Activated naive CD8-positive, alpha-beta T cell treated with anti-CD3 and anti-CD28 coated beads, Interleukin-2, amount 10 ng/mL, durations not matched to agents 7 days and 5 days (primary cell): Measurements from ENCODE around the gene M1AP. TPM values are rescaled to one million over a fixed set of nuclear protein-coding genes. Genes with fewer than 3 reads are reported as not detected.
A peak's percentile ranks its signal among the peaks of the same experiment; 100 is the strongest.
"Not testable (repeated sequence)": the region's sequence is repeated elsewhere in the genome, so short reads cannot be mapped to it uniquely, and the experiment has no call there.

ENCODE experiments used
- ATAC-seq: fragments of 150-1000 bp; cut with Tn5 transposase; one replicate; pipeline ENCODE4 v1.10.0; 2021; ENCODE audit warnings: low read depth, moderate library complexity
- POLR2A ChIA-PET: fragments of 350-600 bp; sonication (Branson Sonifier 250); formaldehyde crosslinking; loops from one replicate; lab custom pipeline; 2021; ENCODE audit warnings: antibody characterized with exemption; lab: Charles Lee
- DNase-seq: peaks from one replicate; pipeline ENCODE4 v3.0.0; 2021
- H3K27ac Mint-ChIP-seq: one replicate; pipeline ENCODE4 v1.8.0; 2022; ENCODE audit warnings: mild to moderate bottlenecking, mixed read lengths
- H3K27me3 Mint-ChIP-seq: one replicate; pipeline ENCODE4 v1.8.0; 2022; ENCODE audit warnings: mild to moderate bottlenecking, moderate library complexity, mixed read lengths
- H3K36me3 Mint-ChIP-seq: one replicate; pipeline ENCODE4 v1.8.0; 2021; ENCODE audit warnings: mild to moderate bottlenecking, mixed read lengths
- H3K4me1 Mint-ChIP-seq: one replicate; pipeline ENCODE4 v1.8.0; 2021; ENCODE audit warnings: mixed read lengths
- H3K4me3 Mint-ChIP-seq: one replicate; pipeline ENCODE4 v1.8.0; 2022; ENCODE audit warnings: mild to moderate bottlenecking, moderate library complexity, mixed read lengths
- H3K9me3 Mint-ChIP-seq: one replicate; pipeline ENCODE4 v1.8.0; 2021; ENCODE audit warnings: mixed read lengths
- total RNA-seq, 2 experiments: library from RNA; stranded (reverse); gene quantifications; one replicate each; pipeline ENCODE4 v1.2.3, GENCODE V29; 2021

Gene M1AP
- total RNA-seq, 2 experiments from 2014 or later: not detected

DNA sequence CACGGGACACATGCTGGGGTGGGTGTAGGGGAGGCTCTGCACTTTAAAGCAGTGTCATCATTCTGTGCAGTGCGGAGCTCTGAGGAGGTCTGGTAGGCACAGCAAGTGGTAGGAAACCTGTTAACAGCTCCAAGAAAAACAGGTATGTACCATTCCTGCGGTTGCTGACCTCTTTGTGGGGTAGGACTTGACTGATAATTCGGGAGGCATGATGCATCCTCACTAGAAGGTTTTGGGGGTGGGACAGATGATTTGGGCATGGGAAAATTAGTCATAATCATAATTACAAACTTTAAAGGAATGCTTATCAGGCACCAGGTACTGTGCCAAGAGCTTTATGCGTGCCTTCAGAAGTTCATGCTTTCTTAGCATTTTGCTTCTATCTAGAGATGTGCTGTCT, 83.9 kb downstream of the M1AP start:
- DNase-seq (no peak), ATAC-seq (no peak)
- H3K36me3 Mint-ChIP-seq: no peaks in the 10 kb centered on the region
- H3K27ac Mint-ChIP-seq: no peak overlapping the region
- peaks cover 35% of the 10 kb centered on the region for H3K4me1 Mint-ChIP-seq
- H3K9me3 Mint-ChIP-seq: no peaks in the 10 kb centered on the region
- H3K4me3 Mint-ChIP-seq: no peak overlapping the region
- peaks cover 7% of the 10 kb centered on the region for H3K27me3 Mint-ChIP-seq
- POLR2A ChIA-PET: no interaction called here

DNA sequence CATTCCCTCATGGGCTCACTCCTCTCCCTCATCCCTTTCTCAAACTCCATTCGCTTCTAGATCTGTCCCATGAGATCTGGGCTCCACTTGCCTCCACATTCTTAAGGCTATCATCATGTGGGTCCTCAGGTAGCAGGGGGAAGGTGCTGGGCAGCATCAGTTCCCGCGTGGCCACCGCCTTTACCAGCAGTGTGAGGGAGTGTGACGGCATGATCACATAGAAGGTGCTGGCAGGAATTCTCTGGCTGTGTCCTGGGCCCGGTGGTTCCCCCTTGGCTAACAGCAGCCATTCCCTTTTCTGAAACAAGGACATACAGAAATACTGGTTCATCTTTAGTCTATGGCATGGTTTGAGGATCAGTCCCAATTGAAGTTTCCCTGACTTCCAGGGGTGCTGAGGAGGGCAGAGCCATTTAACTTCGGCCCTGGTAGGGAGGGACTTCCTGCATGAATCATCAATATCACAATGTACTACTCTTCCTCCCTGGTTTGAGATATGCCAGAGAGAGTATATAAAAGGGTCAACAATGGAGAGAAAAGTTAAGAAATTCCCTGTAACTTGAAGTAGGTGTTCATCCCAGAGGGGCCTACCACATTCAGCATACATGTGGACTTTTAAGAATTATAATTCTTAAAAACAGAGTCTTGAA, 85.9 kb downstream of the M1AP start:
- Mint-ChIP-seq H3K36me3 (peaks cover 3% of the 10 kb centered on the region), H3K27me3 (peaks cover 7% of the 10 kb centered on the region), H3K4me1 (peaks cover 24% of the 10 kb centered on the region), H3K4me3 (no peak overlapping the region), H3K27ac (no peak overlapping the region), H3K9me3 (no peaks in the 10 kb centered on the region)
- ATAC-seq (no peak), DNase-seq (no peak)
- POLR2A ChIA-PET: no interaction called here

DNA sequence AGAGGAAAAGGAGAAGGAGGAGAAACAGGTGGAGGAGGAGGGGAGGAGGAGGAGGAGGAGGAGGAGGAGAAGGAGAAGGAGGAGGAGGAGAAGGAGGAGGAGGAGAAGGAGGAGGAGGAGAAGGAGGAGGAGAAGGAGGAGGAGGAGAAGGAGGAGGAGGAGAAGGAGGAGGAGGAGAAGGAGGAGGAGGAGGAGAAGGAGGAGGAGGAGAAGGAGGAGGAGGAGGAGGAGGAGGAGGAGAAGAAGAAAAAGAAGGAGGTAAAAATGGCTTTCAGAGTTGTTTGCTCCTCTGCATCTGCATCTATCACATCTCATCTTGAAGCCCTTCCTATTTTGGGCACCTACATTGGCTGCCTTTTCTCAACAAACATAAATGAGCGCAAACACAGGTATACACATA, 87.1 kb downstream of the M1AP start:
- DNase-seq, H3K27ac Mint-ChIP-seq, H3K27me3 Mint-ChIP-seq, H3K4me3 Mint-ChIP-seq, ATAC-seq, POLR2A ChIA-PET, H3K9me3 Mint-ChIP-seq: not testable (repeated sequence)
- H3K4me1 Mint-ChIP-seq: peaks cover 20% of the 10 kb centered on the region
- H3K36me3 Mint-ChIP-seq: peaks cover 10% of the 10 kb centered on the region

GRCh38 chr2:74560591-74560990, 87.5 kb downstream of the M1AP start:
- Mint-ChIP-seq H3K36me3 (peaks cover 10% of the 10 kb centered on the region), H3K27ac (no peak overlapping the region), H3K4me3 (no peak overlapping the region), H3K4me1 (peaks cover 18% of the 10 kb centered on the region), H3K9me3 (no peaks in the 10 kb centered on the region), H3K27me3 (peaks cover 7% of the 10 kb centered on the region)
- POLR2A ChIA-PET: no interaction called here
- no peak for ATAC-seq
- DNase-seq: no peak

- Mint-ChIP-seq H3K27me3 (peaks cover 7% of the 10 kb centered on the region), H3K27ac (no peak overlapping the region), H3K4me1 (peaks cover 18% of the 10 kb centered on the region), H3K4me3 (no peak overlapping the region), H3K36me3 (peaks cover 10% of the 10 kb centered on the region), H3K9me3 (no peaks in the 10 kb centered on the region)
- POLR2A ChIA-PET: no interaction called here
- no peak for ATAC-seq
- no peak for DNase-seq
These were observed 88.2 kb downstream of the M1AP start for GRCh38 chr2:74559912-74560311.

- H3K27me3 Mint-ChIP-seq: peaks cover 7% of the 10 kb centered on the region
- H3K9me3 Mint-ChIP-seq: no peaks in the 10 kb centered on the region
- DNase-seq: no peak
- H3K36me3 Mint-ChIP-seq: peaks cover 10% of the 10 kb centered on the region
- no peak for ATAC-seq
- H3K4me3 Mint-ChIP-seq: no peak overlapping the region
- peaks cover 21% of the 10 kb centered on the region for H3K4me1 Mint-ChIP-seq
- H3K27ac Mint-ChIP-seq: no peak overlapping the region
- POLR2A ChIA-PET: interaction anchor here (1.0 to 2.2 kb wide), 4 partner anchors 9 to 76 kb away, joined by 3 to 7 read pairs (median 6); partner anchors contain the start of genes CCDC142 and TTC31
These were observed 89.6 kb downstream of the M1AP start for GRCh38 chr2:74558284-74559230.

GRCh38 chr2:74556831-74557370, 91.2 kb downstream of the M1AP start:
- Mint-ChIP-seq H3K27me3 (peaks cover 7% of the 10 kb centered on the region), H3K4me3 (no peak overlapping the region), H3K27ac (no peak overlapping the region), H3K36me3 (peaks cover 10% of the 10 kb centered on the region), H3K4me1 (peaks cover 21% of the 10 kb centered on the region), H3K9me3 (no peaks in the 10 kb centered on the region)
- no peak for DNase-seq
- no peak for ATAC-seq
- POLR2A ChIA-PET: interaction anchor here (1.7 kb wide), 1 partner anchor 10 kb away, joined by 5 read pairs; no protein-coding TSS in a partner anchor

DNA sequence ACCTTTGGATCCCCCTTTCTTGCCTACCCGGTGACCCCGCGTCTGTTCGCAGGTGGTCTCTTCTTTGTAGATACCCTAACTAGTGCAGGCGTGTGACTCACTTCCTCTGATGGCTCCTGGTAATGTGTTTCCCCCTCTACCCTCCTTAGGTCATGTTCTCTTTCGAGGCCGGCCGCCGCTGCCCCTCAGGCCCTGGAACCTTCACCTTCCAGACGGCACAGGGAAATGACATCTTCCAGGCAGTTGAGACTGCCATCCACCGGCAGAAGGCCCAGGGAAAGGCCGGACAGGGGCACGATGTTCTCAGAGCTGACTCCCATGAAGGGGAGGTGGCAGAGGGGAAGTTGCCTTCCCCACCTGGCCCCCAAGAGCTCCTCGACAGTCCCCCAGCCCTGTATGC, 92.0 kb downstream of the M1AP start:
- Mint-ChIP-seq H3K4me3 (peak overlapping the region; percentile 95), H3K9me3 (no peaks in the 10 kb centered on the region), H3K4me1 (peaks cover 23% of the 10 kb centered on the region), H3K36me3 (peaks cover 10% of the 10 kb centered on the region), H3K27me3 (peaks cover 8% of the 10 kb centered on the region), H3K27ac (no peak overlapping the region)
- POLR2A ChIA-PET: interaction anchor here (1.7 kb wide), 2 partner anchors 11 to 29 kb away, joined by 5 to 7 read pairs; no protein-coding TSS in a partner anchor
- no peak for ATAC-seq
- no peak for DNase-seq

DNA sequence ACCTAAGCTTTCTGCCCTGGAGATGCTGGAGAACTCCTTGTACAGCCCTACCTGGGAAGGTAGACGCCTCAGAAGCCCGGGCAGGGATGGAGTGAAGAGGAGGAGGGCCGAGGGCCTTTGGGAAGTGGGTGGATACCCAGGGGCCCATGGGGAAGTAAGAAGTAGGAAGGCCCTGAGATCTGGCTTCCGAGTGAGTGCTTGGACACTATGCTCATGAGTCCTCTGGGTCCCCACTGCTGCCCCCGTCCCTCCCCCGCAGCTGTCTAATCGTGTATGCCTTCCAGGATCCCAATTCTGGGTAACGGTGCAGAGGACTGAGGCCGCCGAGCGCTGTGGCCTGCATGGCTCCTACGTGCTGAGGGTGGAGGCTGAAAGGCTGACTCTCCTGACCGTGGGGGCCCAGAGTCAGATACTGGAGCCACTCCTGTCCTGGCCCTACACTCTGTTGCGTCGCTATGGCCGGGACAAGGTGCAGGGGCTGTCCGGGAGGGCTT, 92.5 kb downstream of the M1AP start:
- Mint-ChIP-seq H3K9me3 (no peaks in the 10 kb centered on the region), H3K4me3 (peak overlapping the region; percentile 95), H3K27me3 (peaks cover 10% of the 10 kb centered on the region), H3K4me1 (peaks cover 23% of the 10 kb centered on the region), H3K36me3 (peaks cover 10% of the 10 kb centered on the region), H3K27ac (peak overlapping the region; percentile 92)
- no peak for DNase-seq
- POLR2A ChIA-PET: interaction anchor here (0.8 to 1.7 kb wide), 7 partner anchors 11 to 98 kb away, joined by 3 to 7 read pairs (median 4); partner anchors contain the start of gene WBP1
- no peak for ATAC-seq

DNA sequence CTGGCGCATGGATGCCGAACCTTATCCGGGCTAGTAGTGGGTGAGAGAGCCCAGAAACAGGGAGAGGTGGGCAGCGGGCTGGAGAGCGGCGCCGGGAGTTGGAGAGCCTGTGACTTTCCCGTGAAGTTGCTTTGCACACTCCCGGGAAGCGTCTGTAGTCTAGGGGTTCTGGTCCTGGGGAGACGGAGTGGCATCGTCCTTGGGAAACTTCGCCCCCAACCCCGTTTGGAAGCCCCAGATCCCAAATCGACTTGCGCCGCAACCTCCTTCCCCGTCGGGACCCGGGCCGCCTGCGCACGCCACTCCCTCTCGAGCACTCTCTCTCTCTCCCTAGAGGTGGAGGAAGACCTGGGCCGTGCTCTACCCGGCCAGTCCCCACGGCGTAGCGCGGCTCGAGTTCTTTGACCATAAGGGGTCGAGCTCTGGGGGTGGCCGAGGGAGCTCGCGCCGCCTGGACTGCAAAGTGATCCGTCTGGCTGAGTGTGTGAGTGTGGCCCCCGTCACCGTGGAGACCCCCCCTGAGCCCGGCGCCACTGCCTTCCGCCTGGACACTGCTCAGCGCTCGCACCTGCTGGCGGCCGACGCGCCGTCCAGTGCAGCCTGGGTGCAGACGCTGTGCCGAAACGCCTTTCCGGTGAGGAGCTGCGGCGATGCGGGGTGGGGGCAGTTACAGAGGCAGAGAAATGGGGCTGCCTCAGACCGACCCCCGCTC, 93.2 kb downstream of the M1AP start:
- H3K4me3 Mint-ChIP-seq: peak overlapping the region; percentile 95
- H3K4me1 Mint-ChIP-seq: peaks cover 19% of the 10 kb centered on the region
- ATAC-seq (peak; percentile 53), DNase-seq (peak; percentile 69)
- peak overlapping the region; percentile 92 for H3K27ac Mint-ChIP-seq
- H3K27me3 Mint-ChIP-seq: peaks cover 14% of the 10 kb centered on the region
- POLR2A ChIA-PET: interaction anchor here (0.8 to 1.7 kb wide), 8 partner anchors 20 to 97 kb away, joined by 3 to 7 read pairs (median 4); partner anchors contain the start of genes MRPL53 and WBP1
- H3K36me3 Mint-ChIP-seq: peaks cover 10% of the 10 kb centered on the region
- no peaks in the 10 kb centered on the region for H3K9me3 Mint-ChIP-seq

DNA sequence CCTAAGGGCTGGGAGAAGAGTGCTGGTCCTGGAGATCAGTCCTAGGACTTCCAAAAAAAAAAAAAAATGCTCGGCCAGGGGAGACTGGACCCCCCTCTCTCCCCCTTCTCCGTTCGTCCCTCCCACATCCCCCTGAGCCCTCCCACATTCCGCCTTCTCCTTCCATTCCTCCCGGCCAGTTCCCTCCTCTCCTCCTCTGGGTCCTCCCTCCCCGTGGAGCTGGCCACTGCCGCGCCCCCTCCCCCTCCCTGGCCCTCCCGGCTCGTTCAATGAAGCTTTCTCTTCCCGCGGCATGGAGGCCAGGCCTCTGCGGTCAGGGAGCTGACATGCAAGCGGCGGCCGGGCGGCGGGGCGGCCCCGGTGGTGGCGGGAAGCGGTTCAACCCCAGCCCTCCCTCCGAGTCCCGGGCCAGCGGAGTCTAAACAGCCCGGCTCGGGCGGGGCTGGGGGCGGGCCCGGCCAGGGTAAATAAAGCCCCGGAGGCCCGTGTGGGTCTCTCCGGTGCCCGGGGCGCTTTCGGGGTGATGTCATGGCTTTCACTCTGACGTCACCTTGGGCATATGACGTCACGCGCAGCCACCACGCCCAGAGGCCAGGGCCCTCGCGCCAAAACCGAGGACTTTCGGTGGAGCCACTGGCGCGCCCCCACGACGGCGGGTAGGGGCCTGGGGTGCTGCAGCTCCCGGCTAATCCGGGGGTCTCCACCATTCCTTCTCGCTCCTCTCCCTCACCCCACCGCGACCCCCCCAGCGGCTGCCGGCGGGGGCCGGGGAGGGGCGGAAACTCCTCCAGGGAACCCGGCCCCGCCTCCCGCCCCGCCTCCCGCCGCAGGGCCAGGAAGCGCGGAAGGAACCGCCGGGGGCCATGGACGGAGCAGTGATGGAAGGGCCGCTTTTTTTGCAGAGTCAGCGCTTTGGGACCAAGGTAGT, 94.0 kb downstream of the M1AP start, which contains the start of the genes DOK1 and LOXL3:
DOK1 (plus strand) TSS at position 829 of the 928 bp plus-strand sequence; CDS start at position 864, 35 bp downstream.
LOXL3 (minus strand) TSS at position 51 of the 928 bp plus-strand sequence. CDS start 1,308 bp downstream, outside the sequence.
- POLR2A ChIA-PET: interaction anchor here (0.6 to 1.7 kb wide), 6 partner anchors 12 to 82 kb away, joined by 3 to 5 read pairs (median 4); partner anchors contain the start of genes MRPL53 and PCGF1
- peak within 1 kb of the TSS; percentile 95 for H3K4me3 Mint-ChIP-seq
- H3K36me3 Mint-ChIP-seq: peaks cover 10% of the 10 kb centered on the region
- H3K27ac Mint-ChIP-seq: peak within 1 kb of the TSS; percentile 92
- no peaks in the 10 kb centered on the region for H3K9me3 Mint-ChIP-seq
- peaks cover 21% of the 10 kb centered on the region for H3K27me3 Mint-ChIP-seq
- H3K4me1 Mint-ChIP-seq: peaks cover 20% of the 10 kb centered on the region
- ATAC-seq (peak; percentile 72), DNase-seq (peak; percentile 90)
